GM13977 (cell line): Measurements from ENCODE around the gene SGF29.

ENCODE experiments used
- DNase-seq: peaks from one replicate; pipeline ENCODE4 v3.0.0; 2012; ENCODE audit warnings: low spot score
- in situ Hi-C: fragments of 300-500 bp; cut with MboI; formaldehyde crosslinking; loops from one replicate; pipeline ENCODE4 v1.12.0; 2022; ENCODE audit warnings: low sequenced_read_pairs, low pct_unique_long_range_greater_than_20kb, mixed read lengths, inconsistent platforms; ENCODE audit not compliant: unreplicated experiment
- TF ChIP-seq, protein P1 (sequence below): IDR thresholded peaks from 2 replicates; pipeline ENCODE4 v1.5.1; 2012; ENCODE audit warnings: mild to moderate bottlenecking, control low read depth; ENCODE audit not compliant: insufficient read depth; ENCODE audit errors: extremely low read depth, missing control alignments

SGF29 gene

GRCh38 chr16:28587386-28587785, 33.7 kb downstream of the SGF29 start:
- in situ Hi-C loops: no loop called here
- DNase-seq: no peak
- TF ChIP-seq, protein P1, sequence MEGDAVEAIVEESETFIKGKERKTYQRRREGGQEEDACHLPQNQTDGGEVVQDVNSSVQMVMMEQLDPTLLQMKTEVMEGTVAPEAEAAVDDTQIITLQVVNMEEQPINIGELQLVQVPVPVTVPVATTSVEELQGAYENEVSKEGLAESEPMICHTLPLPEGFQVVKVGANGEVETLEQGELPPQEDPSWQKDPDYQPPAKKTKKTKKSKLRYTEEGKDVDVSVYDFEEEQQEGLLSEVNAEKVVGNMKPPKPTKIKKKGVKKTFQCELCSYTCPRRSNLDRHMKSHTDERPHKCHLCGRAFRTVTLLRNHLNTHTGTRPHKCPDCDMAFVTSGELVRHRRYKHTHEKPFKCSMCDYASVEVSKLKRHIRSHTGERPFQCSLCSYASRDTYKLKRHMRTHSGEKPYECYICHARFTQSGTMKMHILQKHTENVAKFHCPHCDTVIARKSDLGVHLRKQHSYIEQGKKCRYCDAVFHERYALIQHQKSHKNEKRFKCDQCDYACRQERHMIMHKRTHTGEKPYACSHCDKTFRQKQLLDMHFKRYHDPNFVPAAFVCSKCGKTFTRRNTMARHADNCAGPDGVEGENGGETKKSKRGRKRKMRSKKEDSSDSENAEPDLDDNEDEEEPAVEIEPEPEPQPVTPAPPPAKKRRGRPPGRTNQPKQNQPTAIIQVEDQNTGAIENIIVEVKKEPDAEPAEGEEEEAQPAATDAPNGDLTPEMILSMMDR: no peak

GRCh38 chr16:28589069-28589468, 35.3 kb downstream of the SGF29 start:
- TF ChIP-seq, protein P1: no peak
- in situ Hi-C loops: no loop called here
- DNase-seq: no peak

DNA sequence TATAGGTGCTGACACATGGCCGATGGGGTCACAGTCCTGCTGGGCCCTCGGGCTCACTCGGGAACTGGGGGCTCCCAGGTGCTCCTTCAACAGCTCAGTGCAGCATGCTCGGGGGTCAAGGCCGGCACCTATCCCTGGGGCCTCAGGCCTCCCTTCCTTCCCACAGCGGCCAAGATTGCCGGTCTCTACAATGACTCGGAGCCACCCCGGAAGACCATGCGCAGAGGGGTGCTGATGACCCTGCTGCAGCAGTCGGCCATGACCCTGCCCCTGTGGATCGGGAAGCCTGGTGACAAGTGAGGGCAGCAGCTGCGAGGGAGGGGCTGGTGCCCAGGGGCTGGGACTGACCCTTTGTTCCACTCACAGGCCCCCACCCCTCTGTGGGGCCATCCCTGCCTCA, 36.2 kb downstream of the SGF29 start:
- TF ChIP-seq, protein P1: no peak
- in situ Hi-C loops: no loop called here
- DNase-seq: no peak

- DNase-seq: no peak
- TF ChIP-seq, protein P1: no peak
- in situ Hi-C loops: no loop called here
Measured at GRCh38 chr16:28590384-28591340, 36.9 kb downstream of the SGF29 start.

DNA sequence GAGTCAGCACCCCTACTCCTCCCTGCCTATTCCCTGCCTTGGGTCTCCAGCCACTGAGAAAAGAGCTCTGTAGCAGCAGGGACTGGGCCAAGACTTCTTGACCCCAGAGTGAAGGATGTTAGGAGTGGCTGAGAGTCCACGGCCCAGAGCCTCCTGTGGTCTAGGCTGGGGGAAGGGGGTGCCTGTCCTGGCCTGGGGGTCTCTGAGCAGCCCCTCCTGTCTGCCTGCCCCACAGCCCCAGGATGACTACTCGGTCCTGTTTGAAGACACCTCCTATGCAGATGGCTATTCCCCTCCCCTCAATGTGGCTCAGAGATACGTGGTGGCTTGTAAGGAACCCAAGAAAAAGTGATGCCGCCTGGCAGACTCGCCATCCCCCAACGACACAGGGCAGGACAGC, 37.6 kb downstream of the SGF29 start:
- TF ChIP-seq, protein P1: no peak
- in situ Hi-C loops: no loop called here
- DNase-seq: no peak

- DNase-seq: no peak
- TF ChIP-seq, protein P1: no peak
- in situ Hi-C loops: no loop called here
Measured at GRCh38 chr16:28592511-28592910, 38.8 kb downstream of the SGF29 start.
